AG08395 (cell line): ENCODE measurements around the gene EIPR1.

Experiments
- DNase-seq: peaks from one replicate; pipeline ENCODE4 v3.0.0; 2012; ENCODE audit warnings: mixed read lengths, low spot score

EIPR1 gene

GRCh38 chr2:3377612-3378432, at the start of gene EIPR1:
TSS of gene EIPR1 (minus strand) at chr2:3377818. CDS start at chr2:3377689, 129 bp downstream.
- DNase-seq = peak; percentile 99

DNA sequence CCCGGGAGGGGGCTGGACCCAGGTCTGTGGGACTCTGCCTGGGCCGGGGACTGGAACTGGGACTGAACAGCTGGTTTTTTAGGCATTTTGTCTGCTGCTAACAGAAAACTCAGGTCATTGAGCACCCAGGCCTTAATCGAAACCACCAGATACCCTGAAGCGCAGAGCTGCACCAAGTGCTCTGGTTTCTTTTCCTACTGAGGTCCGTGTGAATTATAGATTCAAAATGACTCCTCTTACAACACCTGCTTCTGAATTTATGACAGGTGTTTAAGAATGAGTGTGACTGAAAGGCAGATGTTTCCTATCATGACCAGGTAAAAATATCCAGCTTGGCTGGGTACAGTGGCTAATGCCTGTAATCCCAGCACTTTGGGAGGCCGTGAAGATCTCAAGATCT, 49.7 kb upstream of the EIPR1 start:
- no peak for DNase-seq

DNA sequence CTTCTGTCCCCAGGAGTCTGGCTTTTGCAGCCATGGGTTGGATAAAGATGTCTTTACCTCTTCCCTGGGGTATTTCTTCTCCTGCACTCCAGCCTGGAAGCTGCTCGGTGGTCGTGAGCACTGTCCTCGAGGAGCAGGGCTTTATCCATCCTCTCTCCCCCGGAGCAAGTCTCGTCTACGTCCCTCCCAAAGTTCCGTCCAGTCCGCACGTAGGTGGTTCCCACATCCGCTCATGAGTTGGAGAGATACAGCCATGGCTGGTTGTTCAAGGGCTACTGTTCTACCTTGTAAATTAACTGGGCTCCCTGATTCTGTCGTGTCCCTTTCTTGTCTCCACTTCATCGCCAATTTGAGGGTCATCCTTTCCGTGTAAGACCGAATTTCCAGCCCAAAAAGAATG, 49.0 kb upstream of the EIPR1 start:
- DNase-seq = no peak

- no peak for DNase-seq
Measured at GRCh38 chr2:3424171-3424795, 46.7 kb upstream of the EIPR1 start.

- peak; percentile 69 for DNase-seq
Measured at GRCh38 chr2:3423492-3424170, 46.0 kb upstream of the EIPR1 start.

DNA sequence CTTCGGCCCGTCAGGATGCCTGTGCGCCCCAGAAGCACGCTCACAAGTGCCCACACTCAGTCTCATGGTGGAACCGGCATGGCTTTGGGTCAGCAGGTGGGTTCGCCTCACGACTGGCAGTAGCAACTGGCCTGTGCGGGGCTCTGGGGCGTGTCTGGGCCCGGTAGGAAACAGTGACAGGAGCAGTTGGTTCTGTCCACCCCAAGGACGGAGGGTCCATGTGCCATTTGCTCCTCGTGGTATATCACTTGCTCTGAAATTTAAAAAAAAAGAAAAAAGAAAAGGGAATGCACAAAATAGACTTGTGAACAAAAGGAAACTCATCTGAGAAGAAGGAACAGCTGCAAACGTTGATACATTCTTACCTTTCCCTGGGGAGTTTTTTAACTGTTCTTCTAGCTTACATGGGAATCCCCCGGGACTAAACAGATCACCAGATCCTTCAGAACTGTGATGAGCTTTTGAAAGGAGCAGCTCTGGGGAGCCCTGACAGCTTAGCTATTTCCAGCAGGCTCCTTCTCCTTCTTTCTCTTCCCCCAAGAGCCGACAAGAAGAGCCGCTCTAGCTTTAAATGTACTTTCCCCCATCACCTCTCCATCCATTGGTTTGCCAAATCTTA, 44.7 kb upstream of the EIPR1 start:
- no peak for DNase-seq

DNA sequence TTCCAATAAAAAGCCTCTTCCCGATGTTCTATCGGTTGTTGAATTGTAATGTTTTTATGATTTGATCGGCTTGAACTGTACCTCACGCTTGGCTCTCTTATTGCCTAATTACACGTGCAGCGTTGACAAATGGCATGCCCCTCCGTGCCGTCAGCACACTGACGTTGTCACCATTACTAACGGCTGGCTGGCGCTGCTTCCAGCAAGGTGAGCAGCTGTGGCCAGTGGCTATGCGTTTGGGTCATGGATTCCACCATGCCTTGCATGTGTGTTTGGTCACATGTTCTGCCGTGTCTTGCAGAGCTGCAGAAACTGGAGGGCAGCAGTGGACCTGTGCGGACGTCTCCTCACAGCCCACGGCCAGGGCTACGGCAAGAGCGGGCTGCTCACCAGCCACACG, 44.0 kb upstream of the EIPR1 start:
- DNase-seq = no peak

DNA sequence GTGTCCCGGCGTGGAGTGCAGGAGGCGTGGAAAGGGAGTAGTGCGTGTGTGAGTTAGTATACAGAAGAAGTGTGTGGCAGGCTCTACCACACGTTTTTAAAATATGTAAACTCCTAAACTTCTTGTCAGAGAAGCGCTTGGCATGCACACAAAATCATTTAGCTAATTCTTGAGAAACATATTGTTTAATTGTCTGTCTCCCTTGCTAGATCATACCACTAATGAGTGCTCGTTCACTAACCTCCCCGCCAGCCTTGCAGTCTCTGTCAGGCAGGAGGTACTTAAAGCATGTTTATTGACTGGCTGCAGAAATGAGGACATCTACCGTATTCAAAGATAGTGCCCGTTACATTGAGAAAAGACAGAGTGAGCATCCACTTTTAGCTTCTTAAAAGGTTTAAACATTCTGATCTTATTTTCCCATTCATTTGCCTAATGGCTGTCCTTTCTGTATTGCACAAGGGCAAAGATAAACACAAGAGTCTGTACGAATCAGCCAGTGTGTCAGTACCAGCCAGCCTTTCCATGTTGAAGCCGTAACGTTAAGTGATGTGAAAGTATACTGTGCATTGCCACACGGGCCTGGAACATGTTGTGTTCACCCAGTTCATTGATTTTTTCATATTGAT, 43.3 kb upstream of the EIPR1 start:
- DNase-seq = no peak

DNA sequence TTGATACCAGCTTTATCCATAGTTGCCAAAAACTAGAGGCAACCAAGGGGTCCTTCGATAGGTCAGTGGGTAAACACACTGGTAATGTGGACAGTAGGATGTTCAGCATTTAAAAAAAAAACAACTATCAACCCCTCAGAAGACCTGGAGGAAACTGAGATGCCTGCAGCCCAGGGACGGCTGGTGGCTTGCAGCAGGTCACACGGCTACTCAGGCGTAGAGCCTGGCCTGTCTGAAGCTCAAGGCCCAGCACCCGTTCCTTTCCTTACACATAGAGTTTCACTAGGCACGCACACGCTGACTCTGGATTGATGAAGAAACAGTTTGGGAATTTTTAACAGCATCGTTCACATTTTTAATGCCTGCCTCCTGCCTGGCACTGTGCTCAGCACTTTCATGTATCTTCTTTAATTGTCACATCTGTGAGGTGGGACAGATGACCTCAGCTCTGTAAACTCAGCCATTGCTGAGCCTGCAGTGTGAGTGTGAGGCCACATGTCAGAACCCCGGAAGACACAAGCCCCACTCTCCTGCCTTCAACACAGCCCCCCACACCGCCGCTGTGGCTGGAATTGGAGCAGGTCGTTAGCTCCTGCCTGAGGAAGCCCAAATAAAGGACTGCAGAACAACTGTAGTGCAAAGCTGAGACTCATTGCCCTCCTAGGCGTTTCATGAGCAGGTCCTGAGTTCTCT, 42.6 kb upstream of the EIPR1 start:
- DNase-seq = no peak

DNA sequence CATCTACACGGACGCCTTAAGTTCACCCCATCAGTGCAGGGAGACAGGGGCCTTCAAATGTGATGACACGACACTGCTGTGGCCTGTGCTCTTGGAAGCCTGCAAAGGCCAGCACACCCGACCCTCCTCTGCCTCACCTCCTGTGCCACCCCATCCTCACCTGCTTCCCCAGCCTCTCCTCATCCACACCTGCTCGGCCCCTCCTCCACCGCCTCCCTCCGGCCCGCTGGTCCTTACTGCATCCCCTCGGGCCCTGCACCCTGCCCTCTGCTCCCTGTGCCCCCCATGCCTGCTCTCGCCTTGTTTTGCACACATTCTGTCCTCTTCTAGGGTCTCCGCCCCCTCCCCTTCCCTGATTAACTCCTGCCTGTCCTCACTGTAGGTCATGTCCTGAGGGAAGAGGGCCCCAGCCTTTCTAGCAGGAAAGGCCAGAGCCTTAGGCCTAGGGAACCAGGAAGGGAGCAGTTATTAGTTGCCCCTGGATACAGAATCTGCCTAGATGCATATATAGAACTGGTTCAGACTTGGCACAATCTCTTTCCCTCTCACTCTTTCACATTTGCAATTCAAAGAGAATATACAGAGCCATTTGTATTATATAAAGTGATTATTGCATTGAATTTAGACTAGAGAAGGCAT, 41.3 kb upstream of the EIPR1 start:
- no peak for DNase-seq

- no peak for DNase-seq
Measured at GRCh38 chr2:3414133-3414860, 36.7 kb upstream of the EIPR1 start.

DNA sequence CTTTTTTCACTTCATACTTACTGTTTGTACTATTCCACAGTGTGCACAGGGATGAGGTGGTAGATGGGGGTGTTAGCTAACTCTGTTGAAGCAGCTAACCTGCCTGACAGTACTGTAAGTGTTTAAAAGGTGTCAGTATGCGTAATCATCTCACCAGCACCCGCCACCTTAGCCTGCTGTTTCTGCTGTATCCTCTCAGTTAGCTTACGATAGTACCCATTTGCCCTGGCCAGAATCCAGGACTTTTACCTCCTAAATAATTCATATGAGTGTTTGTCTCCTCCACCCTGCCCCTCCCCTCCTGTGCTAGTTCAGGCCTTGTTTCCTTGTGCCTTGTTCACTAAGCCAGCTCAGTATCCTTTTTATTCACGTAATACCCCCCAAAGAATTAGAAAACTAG, 36.1 kb upstream of the EIPR1 start:
- no peak for DNase-seq

DNA sequence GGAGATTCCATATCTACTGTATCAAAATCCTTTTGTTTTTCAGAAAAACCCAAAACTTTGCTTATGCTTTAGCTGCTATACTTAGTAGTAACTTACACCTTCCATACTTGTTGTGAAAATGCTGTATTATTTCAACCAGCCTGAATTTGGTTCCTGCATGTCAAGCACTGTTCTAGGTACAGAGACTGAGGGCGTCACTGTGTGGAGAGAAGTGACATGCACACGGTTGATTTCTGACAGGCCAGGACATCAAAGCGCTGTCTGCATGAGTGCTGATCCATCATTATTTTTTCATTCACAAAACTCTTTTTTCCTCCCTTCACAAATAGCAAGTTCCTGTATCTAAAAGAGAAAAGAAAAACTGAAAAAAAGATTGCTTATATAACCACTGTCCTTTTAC, 33.5 kb upstream of the EIPR1 start:
- DNase-seq = no peak

DNA sequence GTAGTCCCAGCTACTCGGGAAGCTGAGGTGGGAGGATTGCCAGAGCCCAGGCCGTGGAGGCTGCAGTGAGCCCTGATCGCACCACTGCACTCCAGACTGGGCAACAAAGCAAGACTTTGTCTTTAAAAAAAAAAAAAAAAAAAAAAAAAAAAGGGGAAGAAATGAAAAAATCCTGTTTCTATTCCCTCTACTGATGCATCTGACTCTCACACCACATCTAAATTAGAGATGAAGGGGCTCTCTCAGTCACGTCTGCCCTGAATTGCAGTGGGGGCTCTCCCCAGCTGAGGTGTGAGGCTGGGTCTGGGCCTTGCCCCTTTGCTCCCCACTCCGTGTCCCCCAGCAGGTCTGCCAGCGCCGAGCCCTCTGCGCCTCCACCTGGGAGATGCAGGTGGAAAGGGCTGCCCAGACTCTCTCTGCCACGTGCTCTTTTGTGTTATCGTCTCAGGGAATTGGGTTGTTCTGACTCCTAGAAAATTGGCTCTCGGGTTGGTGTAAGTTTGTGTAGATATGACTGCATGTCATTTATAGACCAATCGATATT, 32.1 kb upstream of the EIPR1 start:
- DNase-seq = no peak

DNA sequence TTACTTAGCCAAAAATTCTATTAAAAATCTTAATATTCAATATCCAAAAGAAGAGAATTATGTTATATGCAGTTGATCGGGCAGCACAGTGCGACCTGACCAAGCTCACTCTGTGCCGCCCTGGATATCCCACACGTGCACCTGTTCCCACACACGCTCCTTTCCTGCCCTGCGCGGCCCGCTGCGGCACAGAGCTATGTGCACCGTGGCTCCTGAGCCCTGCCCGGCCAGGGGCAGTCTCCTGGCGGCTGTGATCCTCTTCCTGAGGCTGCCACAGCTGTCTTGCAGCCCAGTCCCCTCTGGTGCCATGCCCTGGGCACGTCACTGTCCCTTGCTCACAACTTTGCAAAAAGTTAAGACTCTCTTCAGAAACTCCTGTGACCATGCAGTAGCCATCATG, 31.2 kb upstream of the EIPR1 start:
- DNase-seq = no peak

GRCh38 chr2:3406501-3406900, 28.9 kb upstream of the EIPR1 start:
- DNase-seq = no peak

- DNase-seq = no peak
Measured at GRCh38 chr2:3405876-3406275, 28.3 kb upstream of the EIPR1 start.

- no peak for DNase-seq
Measured at GRCh38 chr2:3405307-3405706, 27.7 kb upstream of the EIPR1 start.

DNA sequence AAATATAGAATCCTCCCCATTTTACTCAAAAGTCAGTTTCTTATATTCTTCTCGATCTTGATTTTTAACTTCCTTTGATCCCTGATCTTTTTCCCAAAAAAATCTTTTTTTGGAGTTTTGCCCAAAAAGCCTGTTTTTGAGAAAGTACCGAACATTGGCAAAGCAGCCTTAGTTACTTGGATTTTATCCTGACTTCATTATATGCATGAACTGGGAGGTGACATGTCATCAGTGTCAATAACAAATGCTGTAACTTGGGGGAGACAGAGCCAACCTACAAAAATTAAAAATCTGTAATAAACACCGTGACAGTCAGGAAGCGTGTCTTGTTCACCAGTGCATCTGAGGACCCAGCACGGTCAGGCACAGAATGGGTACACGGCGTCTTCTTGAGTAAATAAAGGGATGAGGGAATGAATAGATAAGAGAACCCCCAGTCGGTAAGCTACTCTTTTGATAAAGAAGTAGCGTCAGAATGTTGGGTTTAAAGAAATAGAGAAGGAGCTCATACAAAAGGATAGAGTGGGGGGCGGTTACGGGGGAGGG, 26.8 kb upstream of the EIPR1 start:
- no peak for DNase-seq
